ENCODE measurements around the gene SLC39A11. TPM values are rescaled to one million over a fixed set of nuclear protein-coding genes. Genes with fewer than 3 reads are reported as not detected.
"Not testable (repeated sequence)": the region's sequence is repeated elsewhere in the genome, so short reads cannot be mapped to it uniquely, and the experiment has no call there.

Gene SLC39A11
- total RNA-seq, 1 donor from 2014 or later, result 46.1 TPM

- ATAC-seq, result peak; percentile 97
- DNase-seq (ENCODE audit: low spot score), result peak; percentile 63
These were observed 163.9 kb downstream of the SLC39A11 start for GRCh38 chr17:72928454-72929136.

DNA sequence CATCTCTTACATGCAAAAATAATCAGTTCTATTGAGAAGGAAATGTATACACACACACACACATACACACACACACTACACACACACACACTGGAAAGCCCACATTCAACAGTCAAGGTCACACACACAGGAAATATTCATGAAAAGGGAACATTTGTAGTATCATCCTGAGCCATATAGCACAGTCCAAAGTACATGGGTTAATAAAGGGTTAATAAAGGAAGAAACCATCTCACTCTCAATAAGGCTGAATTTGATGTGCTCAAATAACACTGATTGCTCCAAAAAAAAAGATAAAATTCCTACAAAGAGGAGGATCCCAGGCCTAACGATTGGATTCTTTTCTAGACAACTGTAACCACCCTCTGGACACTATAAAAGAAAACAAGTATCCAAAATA, 164.7 kb downstream of the SLC39A11 start:
- DNase-seq (ENCODE audit: low spot score), result no peak
- ATAC-seq, result no peak

DNA sequence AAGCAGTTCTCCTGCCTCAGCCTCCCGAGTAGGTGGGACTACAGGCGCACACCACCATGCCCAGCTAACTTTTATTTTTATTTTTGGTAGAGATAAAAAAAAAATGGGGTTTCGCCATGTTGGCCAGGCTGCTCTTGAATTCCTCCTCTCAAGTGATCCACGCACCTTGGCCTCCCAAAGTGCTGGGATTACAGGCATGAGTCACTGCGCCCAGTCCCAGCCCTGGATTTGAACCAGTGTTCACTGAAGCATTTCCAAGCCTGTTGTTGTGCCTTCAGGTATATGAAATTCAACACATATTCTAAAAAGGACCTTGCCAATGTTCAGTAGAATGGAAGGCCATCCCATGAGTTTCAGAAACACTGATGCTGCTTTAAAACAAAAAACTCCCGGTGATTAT, 165.3 kb downstream of the SLC39A11 start:
- no peak for DNase-seq (ENCODE audit: low spot score)
- no peak for ATAC-seq

GRCh38 chr17:72926171-72926570, 166.3 kb downstream of the SLC39A11 start:
- ATAC-seq (no peak), DNase-seq (ENCODE audit: low spot score) (no peak)

DNA sequence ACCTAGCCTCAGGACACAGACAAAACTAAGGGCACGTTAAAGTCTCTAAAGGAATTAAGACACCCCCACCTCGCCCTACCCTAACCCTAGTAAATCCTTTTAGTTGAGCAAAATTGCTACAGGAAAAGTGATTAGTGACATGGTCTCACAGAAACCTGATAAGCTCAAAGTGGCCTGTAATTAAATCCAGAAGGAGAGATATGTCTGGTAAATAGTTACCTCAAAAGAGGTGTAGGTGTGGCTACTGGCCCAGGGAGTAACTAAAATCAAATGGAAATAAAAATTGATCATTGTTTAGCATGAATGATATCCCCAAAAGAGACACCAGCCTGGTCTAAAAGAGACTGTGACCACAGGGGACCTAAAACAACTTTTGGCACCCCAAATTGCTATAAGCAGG, 168.3 kb downstream of the SLC39A11 start:
- ATAC-seq (no peak), DNase-seq (ENCODE audit: low spot score) (no peak)

GRCh38 chr17:72922219-72922618, 170.3 kb downstream of the SLC39A11 start:
- no peak for ATAC-seq
- no peak for DNase-seq (ENCODE audit: low spot score)

DNA sequence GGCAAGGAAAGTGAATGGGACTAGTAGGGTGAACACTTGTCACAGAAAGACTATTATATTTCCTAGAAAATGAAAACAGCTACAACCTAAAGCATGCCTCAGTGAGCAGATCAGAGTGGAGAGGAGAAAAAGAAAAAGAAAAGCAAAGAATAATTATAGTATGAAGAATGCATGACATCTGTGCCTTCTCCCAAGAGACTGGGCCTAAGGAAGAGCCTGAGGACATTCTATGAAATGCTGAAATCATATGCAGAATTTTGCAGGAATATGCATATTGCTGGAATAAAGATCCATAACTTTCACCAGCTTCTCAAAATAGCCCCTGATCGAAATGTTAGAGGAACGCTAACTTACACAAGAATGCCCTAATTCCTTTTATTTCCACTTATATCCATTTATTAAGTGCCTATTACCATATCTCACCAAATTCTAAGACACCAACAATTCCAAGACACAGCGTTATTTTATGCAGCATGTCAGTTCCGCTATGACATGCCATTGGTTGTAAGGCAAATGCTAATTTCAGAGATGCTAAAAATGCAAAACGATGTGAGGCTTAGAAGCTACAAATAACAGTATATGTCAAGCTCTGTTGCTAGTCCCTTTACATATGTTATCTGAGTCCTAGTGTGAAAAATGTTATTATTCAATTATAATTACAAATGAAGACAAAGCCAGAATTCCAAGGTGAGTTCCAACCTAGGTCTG, 171.0 kb downstream of the SLC39A11 start:
- ATAC-seq (no peak), DNase-seq (ENCODE audit: low spot score) (no peak)

DNA sequence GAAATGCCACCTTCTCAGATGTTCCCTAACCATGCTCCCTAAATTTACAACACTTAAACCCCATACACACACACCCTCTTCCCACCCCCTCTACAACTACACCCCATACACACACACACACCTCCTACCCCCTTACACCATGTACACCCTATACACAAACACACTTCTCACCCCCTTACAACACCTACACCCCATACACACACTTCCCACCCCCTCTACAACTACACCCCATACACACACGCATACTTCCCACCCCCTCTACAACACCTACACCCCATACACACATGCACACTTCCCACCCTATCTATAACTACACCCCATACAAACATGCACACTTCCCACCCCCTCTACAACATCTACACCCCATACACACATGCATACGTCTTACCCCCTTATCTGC, 172.0 kb downstream of the SLC39A11 start:
- ATAC-seq, result no peak
- no peak for DNase-seq (ENCODE audit: low spot score)

DNA sequence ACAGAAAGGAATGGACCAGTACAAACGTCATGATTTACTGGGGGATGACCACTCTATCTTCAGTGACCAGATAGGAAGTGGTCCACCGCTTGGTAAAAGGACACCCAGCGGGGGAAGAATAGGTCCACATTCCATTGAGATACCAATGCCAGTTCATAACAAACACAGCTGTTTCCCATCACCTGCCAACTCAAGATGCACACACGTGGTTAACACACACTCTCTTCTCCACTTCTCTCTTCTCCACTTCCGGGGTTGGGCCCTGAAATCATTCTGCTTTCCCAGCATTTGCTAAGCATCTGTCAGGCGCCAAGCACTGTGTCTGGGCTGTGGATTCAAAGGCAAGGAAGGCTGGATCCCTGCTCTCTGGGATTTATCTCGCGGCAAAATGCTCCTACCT, 175.5 kb downstream of the SLC39A11 start:
- ATAC-seq (no peak), DNase-seq (ENCODE audit: low spot score) (no peak)

GRCh38 chr17:72915625-72916081, 176.8 kb downstream of the SLC39A11 start:
- no peak for ATAC-seq
- no peak for DNase-seq (ENCODE audit: low spot score)

DNA sequence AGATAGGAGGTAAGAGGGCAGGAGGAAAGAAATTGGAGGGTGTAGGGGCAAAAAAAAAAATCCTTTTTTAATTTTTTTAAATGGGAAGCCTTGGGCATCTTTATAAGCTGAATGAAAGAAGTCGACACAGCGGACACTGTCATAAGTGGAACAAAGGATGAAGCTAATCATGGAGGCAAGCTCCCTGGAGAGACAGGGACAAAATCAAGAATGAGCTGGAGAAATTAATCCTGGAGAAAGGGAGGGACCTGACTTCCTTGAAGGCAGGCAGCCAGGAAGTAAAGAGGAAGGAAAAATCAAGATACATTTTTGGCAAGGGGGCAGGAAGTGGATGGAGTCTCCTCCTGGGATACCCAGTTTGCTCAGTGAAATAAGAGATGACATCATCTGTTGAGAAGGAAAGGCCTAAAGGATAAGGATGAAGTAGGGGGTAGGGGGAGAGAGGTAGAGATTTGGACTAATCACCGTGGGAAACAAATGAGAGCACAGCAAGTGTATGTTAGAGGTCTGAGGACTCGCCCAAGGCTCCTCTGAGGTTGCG, 179.3 kb downstream of the SLC39A11 start:
- DNase-seq (ENCODE audit: low spot score) (no peak), ATAC-seq (no peak)

DNA sequence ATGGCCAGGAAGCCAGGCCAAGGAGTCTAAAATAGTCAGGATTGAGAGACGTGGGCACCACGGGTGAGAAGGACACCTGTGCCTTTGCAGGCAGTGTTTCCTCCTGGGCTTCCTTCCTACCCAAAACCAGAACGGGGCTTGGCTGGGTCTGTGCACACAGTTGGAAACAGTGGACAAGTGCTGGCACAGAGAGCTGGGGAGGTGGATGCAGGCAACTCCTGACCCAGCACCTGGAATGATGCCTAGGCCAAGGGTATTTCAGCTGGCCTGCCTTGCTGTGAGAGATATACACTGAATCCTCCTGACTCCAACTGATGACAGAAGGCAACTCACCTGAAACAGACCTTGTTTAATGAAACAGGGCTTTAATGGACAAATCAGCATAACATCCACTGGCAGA, 186.2 kb downstream of the SLC39A11 start:
- DNase-seq (ENCODE audit: low spot score) (no peak), ATAC-seq (peak; percentile 42)

GRCh38 chr17:72903522-72903921, 189.0 kb downstream of the SLC39A11 start:
- DNase-seq (ENCODE audit: low spot score), result no peak
- ATAC-seq, result no peak

GRCh38 chr17:72901657-72902056, 190.8 kb downstream of the SLC39A11 start:
- DNase-seq (ENCODE audit: low spot score) (no peak), ATAC-seq (no peak)

DNA sequence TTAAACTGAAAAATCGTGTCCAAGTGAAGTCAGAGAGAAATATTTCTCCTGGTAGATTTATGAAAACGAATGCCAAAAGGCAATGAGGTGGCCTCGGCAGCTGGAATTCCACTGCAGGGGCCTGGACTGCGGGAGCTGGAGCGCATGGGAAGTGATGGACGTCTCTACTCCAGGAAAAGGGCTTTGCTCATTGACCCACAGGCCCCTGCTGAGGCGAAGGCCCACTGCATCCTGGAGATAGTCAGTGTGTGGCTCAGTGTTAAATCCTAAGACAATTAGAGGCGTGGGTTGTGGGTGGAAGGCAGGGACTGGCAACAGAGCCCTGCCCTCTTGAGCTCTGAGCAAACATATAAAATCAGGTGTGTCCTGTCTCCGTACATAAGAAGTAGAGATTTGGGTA, 191.4 kb downstream of the SLC39A11 start:
- DNase-seq (ENCODE audit: low spot score), result no peak
- ATAC-seq, result no peak

DNA sequence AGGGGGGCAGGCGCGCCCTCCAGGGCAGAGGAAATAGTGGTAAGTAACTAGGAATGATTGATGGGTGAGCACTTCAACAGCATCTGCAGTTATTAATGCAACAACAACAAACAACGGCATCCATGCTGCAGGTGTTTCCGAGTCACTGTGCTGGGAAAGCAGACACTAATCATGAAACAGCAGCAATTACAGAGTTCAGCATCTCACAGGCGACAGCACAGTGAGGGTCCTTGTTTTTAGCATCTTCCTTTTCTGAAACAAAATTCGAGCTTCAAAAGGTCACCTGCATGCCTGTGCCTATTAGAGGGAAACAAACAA, 191.9 kb downstream of the SLC39A11 start:
- ATAC-seq (no peak), DNase-seq (ENCODE audit: low spot score) (no peak)

GRCh38 chr17:72898725-72899124, 193.8 kb downstream of the SLC39A11 start:
- ATAC-seq, result no peak
- no peak for DNase-seq (ENCODE audit: low spot score)

DNA sequence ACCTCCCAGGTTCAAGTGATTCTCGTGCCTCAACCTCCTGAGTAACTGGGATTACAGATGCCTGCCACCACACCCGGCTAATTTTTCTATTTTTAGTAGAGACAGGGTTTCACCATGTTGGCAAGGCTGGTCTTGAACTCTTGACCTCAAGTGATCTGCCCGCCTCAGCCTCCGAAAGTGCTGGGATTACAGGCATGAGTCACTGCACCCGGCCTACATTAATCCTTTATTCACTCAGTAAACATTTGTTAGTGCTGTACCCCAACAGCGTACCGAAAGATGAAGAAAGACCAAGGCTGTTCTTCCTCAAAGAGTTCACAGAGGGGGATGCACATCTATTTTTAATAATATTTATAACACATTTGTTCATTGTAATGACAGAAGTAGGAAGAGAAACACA, 196.2 kb downstream of the SLC39A11 start:
- not testable (repeated sequence) for DNase-seq (ENCODE audit: low spot score); ATAC-seq

DNA sequence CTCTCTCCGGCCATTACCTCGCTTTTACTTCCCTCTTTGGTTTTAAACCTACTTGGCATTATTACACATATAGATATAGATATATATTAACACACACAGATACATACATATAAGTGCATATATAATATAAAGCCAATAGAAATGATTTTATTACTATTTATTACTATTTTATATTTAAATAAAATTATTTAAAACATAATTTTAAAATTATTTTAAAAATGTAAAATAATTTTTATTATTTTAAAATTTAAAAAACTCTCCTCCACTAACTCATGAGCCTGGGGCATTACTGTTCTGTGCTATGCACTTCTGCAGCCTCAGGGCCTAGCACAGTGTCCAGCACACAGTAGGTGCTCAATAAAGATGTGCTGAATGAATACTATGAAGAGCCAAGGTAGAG, 200.9 kb downstream of the SLC39A11 start:
- no peak for DNase-seq (ENCODE audit: low spot score)
- ATAC-seq, result no peak

DNA sequence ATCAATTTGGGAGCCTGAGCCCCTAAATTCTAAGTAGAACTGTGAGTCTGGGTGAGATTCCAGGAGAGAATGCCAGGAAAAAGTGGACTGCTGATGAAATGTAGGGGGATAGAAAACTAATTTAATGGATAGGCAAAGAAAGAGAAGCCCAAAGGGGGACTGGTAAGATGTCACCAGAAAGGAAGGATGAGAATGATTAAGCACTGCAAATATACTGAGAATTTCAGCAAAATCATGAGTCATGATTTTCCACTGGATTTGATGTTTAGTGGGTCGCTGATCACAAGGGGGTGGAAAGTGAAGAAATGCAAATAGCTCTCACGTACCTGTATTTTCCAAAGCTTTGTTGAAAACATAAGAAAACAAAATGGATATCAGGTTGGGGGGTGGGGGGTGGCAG, 201.8 kb downstream of the SLC39A11 start:
- ATAC-seq (no peak), DNase-seq (ENCODE audit: low spot score) (no peak)

- DNase-seq (ENCODE audit: low spot score) (no peak), ATAC-seq (no peak)
These were observed 204.6 kb downstream of the SLC39A11 start for GRCh38 chr17:72887917-72888316.

GRCh38 chr17:72887322-72887721, 205.2 kb downstream of the SLC39A11 start:
- no peak for ATAC-seq

More at GRCh38 chr17:72887322-72887721, 205.2 kb downstream of the SLC39A11 start:
- no peak for DNase-seq (ENCODE audit: low spot score)

Measured in left lobe of liver (tissue), 2 donors.